Loucy (cell line): ENCODE results near the gene PIGZ.

Source experiments
- H2AFZ ChIP-seq: fragments of 200-600 bp; sonication (generic); 2 replicates; pipeline ENCODE4 v1.6.0; 2016; ENCODE audit warnings: antibody characterized with exemption, mild to moderate bottlenecking, low read length, moderate library complexity
- H3F3A ChIP-seq: fragments of 200-600 bp; 2 replicates; pipeline ENCODE4 v1.6.0; 2016; ENCODE audit warnings: antibody characterized with exemption, low read depth, mild to moderate bottlenecking
- H3K27me3 ChIP-seq: fragments of 200-600 bp; sonication (generic); 2 replicates; pipeline ENCODE4 v1.6.1; 2014; ENCODE audit warnings: low read length, mild to moderate bottlenecking; ENCODE audit not compliant: insufficient read depth, poor library complexity, severe bottlenecking
- H3K36me3 ChIP-seq: fragments of 200-600 bp; sonication (generic); 2 replicates; pipeline ENCODE4 v1.6.1; 2016; ENCODE audit warnings: low read length; ENCODE audit not compliant: insufficient read depth
- H3K4me1 ChIP-seq: fragments of 200-600 bp; sonication (generic); 2 replicates; pipeline ENCODE4 v1.5.1; 2014; ENCODE audit warnings: low read length, mild to moderate bottlenecking; ENCODE audit not compliant: insufficient read depth, poor library complexity, severe bottlenecking
- H3K4me2 ChIP-seq: fragments of 200-600 bp; sonication (generic); 2 replicates; pipeline ENCODE4 v1.6.0; 2014; ENCODE audit warnings: antibody characterized with exemption, low read length, low read depth, mild to moderate bottlenecking; ENCODE audit not compliant: poor library complexity, severe bottlenecking
- H3K4me3 ChIP-seq: fragments of 200-600 bp; sonication (generic); 2 replicates; pipeline ENCODE4 v1.5.1; 2014; ENCODE audit warnings: low read length, mild to moderate bottlenecking, mixed read lengths; ENCODE audit not compliant: poor library complexity, severe bottlenecking
- H3K79me2 ChIP-seq: fragments of 200-600 bp; sonication (generic); 2 replicates; pipeline ENCODE4 v1.6.1; 2014; ENCODE audit warnings: low read length; ENCODE audit not compliant: insufficient read depth
- H3K9ac ChIP-seq: fragments of 200-600 bp; sonication (generic); 2 replicates; pipeline ENCODE4 v1.6.0; 2014; ENCODE audit warnings: mild to moderate bottlenecking, low read depth, low read length, moderate library complexity; ENCODE audit not compliant: poor library complexity, severe bottlenecking
- H3K9me2 ChIP-seq: fragments of 200-600 bp; sonication (generic); replicated peaks from 2 replicates; pipeline ENCODE4 v1.6.1; 2016; ENCODE audit warnings: low read depth, low read length, mixed read lengths
- H3K9me3 ChIP-seq: fragments of 200-600 bp; sonication (generic); 2 replicates; pipeline ENCODE4 v1.6.1; 2014; ENCODE audit warnings: mild to moderate bottlenecking, antibody characterized with exemption, low read length, low read depth; ENCODE audit not compliant: insufficient read depth
- H4K20me1 ChIP-seq: fragments of 200-600 bp; sonication (generic); 2 replicates; pipeline ENCODE4 v1.6.0; 2014; ENCODE audit warnings: antibody characterized with exemption, low read length, mild to moderate bottlenecking; ENCODE audit not compliant: insufficient read depth, poor library complexity, severe bottlenecking
- CTCF ChIP-seq: fragments of 200-600 bp; sonication (generic); conservative IDR thresholded peaks from 2 replicates; pipeline ENCODE4 v1.5.1; 2014; ENCODE audit warnings: mild to moderate bottlenecking, antibody characterized with exemption, low read length
- EZH2phosphoT487 ChIP-seq: fragments of 200-600 bp; IDR thresholded peaks from 2 replicates; pipeline ENCODE4 v1.6.1; 2018; ENCODE audit warnings: antibody characterized with exemption, mild to moderate bottlenecking, moderate library complexity, borderline replicate concordance

PIGZ gene

GRCh38 chr3:196932600-196932999 lies 36.0 kb downstream of the PIGZ start:
- Histone ChIP-seq H4K20me1 (no peaks in the 10 kb centered on the region), H3K9me3 (no peaks in the 10 kb centered on the region), H3K36me3 (peaks cover 87% of the 10 kb centered on the region), H2AFZ (no peak overlapping the region), H3F3A (no peaks in the 10 kb centered on the region), H3K9me2 (no peaks in the 10 kb centered on the region), H3K79me2 (peaks cover 5% of the 10 kb centered on the region; the same call in 1 of the 2 replicates), H3K27me3 (no peaks in the 10 kb centered on the region), H3K4me1 (no peaks in the 10 kb centered on the region), H3K4me3 (no peak overlapping the region), H3K9ac (no peak overlapping the region), H3K4me2 (no peak overlapping the region)
- TF ChIP-seq CTCF, result no peak
- TF ChIP-seq EZH2phosphoT487, result no peak

- no peak overlapping the region for H3K9ac ChIP-seq
- H4K20me1 ChIP-seq, result no peaks in the 10 kb centered on the region
- H3F3A ChIP-seq, result no peaks in the 10 kb centered on the region
- no peak for TF ChIP-seq EZH2phosphoT487
- no peak for TF ChIP-seq CTCF
- H3K9me2 ChIP-seq, result no peaks in the 10 kb centered on the region
- no peaks in the 10 kb centered on the region for H3K9me3 ChIP-seq
- H3K79me2 ChIP-seq, result no peaks in the 10 kb centered on the region
- peaks cover 84% of the 10 kb centered on the region for H3K36me3 ChIP-seq
- no peak overlapping the region for H3K4me2 ChIP-seq
- no peaks in the 10 kb centered on the region for H3K4me1 ChIP-seq
- H2AFZ ChIP-seq, result no peak overlapping the region
- H3K4me3 ChIP-seq, result no peak overlapping the region
- no peaks in the 10 kb centered on the region for H3K27me3 ChIP-seq
These were observed 36.6 kb downstream of the PIGZ start for GRCh38 chr3:196931828-196932587.

DNA sequence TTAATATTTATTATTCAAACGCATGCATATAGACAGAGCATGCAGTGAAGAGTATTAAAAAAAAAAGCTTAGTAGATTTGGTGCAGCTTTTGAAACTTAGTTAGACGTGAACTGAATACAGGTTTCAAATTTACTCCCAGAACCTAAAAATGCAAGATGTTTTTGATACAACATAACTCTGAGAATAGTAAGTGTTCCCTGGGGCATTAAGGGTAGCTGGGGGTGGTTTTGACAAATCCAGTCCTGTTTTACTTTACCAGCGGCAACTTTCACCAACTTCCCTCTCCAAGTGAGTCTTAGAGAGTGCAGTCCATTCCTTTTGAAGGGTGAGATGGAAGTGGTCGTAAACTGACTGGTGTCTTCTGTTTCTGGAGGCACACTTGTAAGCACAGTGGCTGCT lies 37.5 kb downstream of the PIGZ start:
- Histone ChIP-seq H4K20me1 (no peaks in the 10 kb centered on the region), H3K9me2 (no peaks in the 10 kb centered on the region), H3K4me2 (no peak overlapping the region), H3K79me2 (no peaks in the 10 kb centered on the region), H3K9me3 (no peaks in the 10 kb centered on the region), H3K9ac (no peak overlapping the region), H3K4me1 (no peaks in the 10 kb centered on the region), H3K27me3 (no peaks in the 10 kb centered on the region), H3K4me3 (no peak overlapping the region), H3F3A (no peaks in the 10 kb centered on the region), H3K36me3 (peaks cover 78% of the 10 kb centered on the region), H2AFZ (no peak overlapping the region)
- no peak for TF ChIP-seq EZH2phosphoT487
- no peak for TF ChIP-seq CTCF
